Kidney epithelial cell (primary cell): ENCODE data around the gene PRODH. TPM values are rescaled to one million over a fixed set of nuclear protein-coding genes. Genes with fewer than 3 reads are reported as not detected.
"Not testable (repeated sequence)": the region's sequence is repeated elsewhere in the genome, so short reads cannot be mapped to it uniquely, and the experiment has no call there.

ENCODE experiments used
- DNase-seq: peaks from one replicate; pipeline ENCODE4 v3.0.0-alpha.2; 2010; ENCODE audit warnings: low read depth
- H3K27me3 ChIP-seq: 2 replicates; pipeline ENCODE4 v1.6.0; 2011; ENCODE audit warnings: low read length; ENCODE audit not compliant: control insufficient read depth, insufficient read depth
- H3K36me3 ChIP-seq: 2 replicates; pipeline ENCODE4 v1.5.1; 2011; ENCODE audit warnings: low read length; ENCODE audit not compliant: control insufficient read depth, insufficient read depth
- H3K4me3 ChIP-seq: 2 replicates; pipeline ENCODE4 v1.5.1; 2011; ENCODE audit warnings: low read depth, mild to moderate bottlenecking, control low read depth, low read length
- CTCF ChIP-seq: IDR thresholded peaks from 2 replicates; pipeline ENCODE4 v1.5.1; 2011; ENCODE audit warnings: mild to moderate bottlenecking, moderate library complexity, low read length, control low read depth, inconsistent platforms; ENCODE audit not compliant: insufficient read depth, poor library complexity, severe bottlenecking
- total RNA-seq: library from RNA; depleted of rRNA; stranded (reverse); fragments of >200 nt; gene quantifications from 2 replicates; pipeline ENCODE4 v1.2.3, GENCODE V29; 2015

The PRODH gene
- total RNA-seq, 1 donor from 2014 or later: 5.2 TPM

- H3K4me3 ChIP-seq: no peak overlapping the region
- DNase-seq: no peak
- TF ChIP-seq CTCF: no peak
- peaks cover 9% of the 10 kb centered on the region for H3K27me3 ChIP-seq
- H3K36me3 ChIP-seq: no peaks in the 10 kb centered on the region
These were observed 26.2 kb upstream of the PRODH start for GRCh38 chr22:18962308-18962635.

GRCh38 chr22:18961632-18962307, 25.7 kb upstream of the PRODH start:
- DNase-seq, H3K4me3 ChIP-seq, H3K36me3 ChIP-seq, H3K27me3 ChIP-seq: not testable (repeated sequence)

GRCh38 chr22:18961201-18961600, 25.1 kb upstream of the PRODH start:
- not testable (repeated sequence) for H3K36me3 ChIP-seq, H3K4me3 ChIP-seq, H3K27me3 ChIP-seq, DNase-seq

- not testable (repeated sequence) for H3K4me3 ChIP-seq, DNase-seq, H3K36me3 ChIP-seq, H3K27me3 ChIP-seq
These were observed 24.2 kb upstream of the PRODH start for GRCh38 chr22:18960166-18960820.

GRCh38 chr22:18959741-18960140, 23.6 kb upstream of the PRODH start:
- not testable (repeated sequence) for DNase-seq, H3K36me3 ChIP-seq, H3K4me3 ChIP-seq, H3K27me3 ChIP-seq

GRCh38 chr22:18959266-18959665, 23.2 kb upstream of the PRODH start:
- not testable (repeated sequence) for H3K27me3 ChIP-seq, DNase-seq, H3K4me3 ChIP-seq, H3K36me3 ChIP-seq

- H3K4me3 ChIP-seq, H3K36me3 ChIP-seq, DNase-seq, H3K27me3 ChIP-seq: not testable (repeated sequence)
These were observed 22.6 kb upstream of the PRODH start for GRCh38 chr22:18958738-18959137.

GRCh38 chr22:18958321-18958705, 22.2 kb upstream of the PRODH start:
- not testable (repeated sequence) for H3K36me3 ChIP-seq, H3K4me3 ChIP-seq, H3K27me3 ChIP-seq, DNase-seq

GRCh38 chr22:18957621-18958320, 21.7 kb upstream of the PRODH start:
- H3K27me3 ChIP-seq, H3K4me3 ChIP-seq, DNase-seq, H3K36me3 ChIP-seq: not testable (repeated sequence)

GRCh38 chr22:18956956-18957355, 20.9 kb upstream of the PRODH start:
- H3K36me3 ChIP-seq, DNase-seq, H3K4me3 ChIP-seq, H3K27me3 ChIP-seq: not testable (repeated sequence)

GRCh38 chr22:18956121-18956895, 20.2 kb upstream of the PRODH start:
- H3K36me3 ChIP-seq, H3K27me3 ChIP-seq, DNase-seq, H3K4me3 ChIP-seq: not testable (repeated sequence)
